H1 (cell line): ENCODE data around the gene APOBEC3C.

Experiments
- CHD2 ChIP-seq: IDR thresholded peaks from 2 replicates; pipeline ENCODE4 v1.6.1; 2012; ENCODE audit warnings: low read length, improper control_type of control experiment
- CREB1 ChIP-seq: IDR thresholded peaks from 2 replicates; pipeline ENCODE4 v1.6.1; 2012; ENCODE audit warnings: inconsistent platforms
- GABPA ChIP-seq: IDR thresholded peaks from 2 replicates; pipeline ENCODE4 v1.6.1; 2011; ENCODE audit warnings: mild to moderate bottlenecking, low read length, moderate library complexity, borderline replicate concordance; ENCODE audit not compliant: insufficient read depth
- HDAC6 ChIP-seq: IDR thresholded peaks from one replicate; pipeline ENCODE4 v1.7.1; 2012; ENCODE audit warnings: low read depth, mild to moderate bottlenecking, inconsistent platforms, low read length, moderate library complexity
- JUN ChIP-seq: IDR thresholded peaks from 2 replicates; pipeline ENCODE4 v1.6.1; 2011; ENCODE audit warnings: low read depth, mild to moderate bottlenecking, improper control_type of control experiment, low read length
- JUND ChIP-seq: IDR thresholded peaks from 2 replicates; pipeline ENCODE4 v1.6.1; 2011; ENCODE audit warnings: mild to moderate bottlenecking, improper control_type of control experiment, low read length
- POLR2A ChIP-seq, 2 experiments: IDR thresholded peaks; 1 replicate in 1 of 2; 2 replicates in 1 of 2; pipeline ENCODE4 v1.6.1; 2011; ENCODE audit warnings: low read depth in 2 of 2, low read length in 2 of 2, mild to moderate bottlenecking in 2 of 2; ENCODE audit errors: control extremely low read depth in 1 of 2
- POLR2AphosphoS5 ChIP-seq: IDR thresholded peaks from 2 replicates; pipeline ENCODE4 v1.6.1; 2011; ENCODE audit warnings: low read depth, low read length
- SP1 ChIP-seq: IDR thresholded peaks from 2 replicates; pipeline ENCODE4 v1.6.1; 2011; ENCODE audit warnings: low read depth, low read length
- TAF1 ChIP-seq: IDR thresholded peaks from 2 replicates; pipeline ENCODE4 v1.6.1; 2011; ENCODE audit warnings: mild to moderate bottlenecking, low read depth, low read length
- TF ChIP-seq, protein P1 (sequence below), 3 experiments: IDR thresholded peaks; 1 replicate in 2 of 3; 2 replicates in 1 of 3; pipeline versions ENCODE4 v1.5.1 to v1.6.1; 2011; ENCODE audit warnings: low read length in 3 of 3, mild to moderate bottlenecking in 3 of 3, inconsistent platforms in 2 of 3, low read depth in 1 of 3, moderate library complexity in 1 of 3; ENCODE audit not compliant: insufficient read depth in 1 of 3; ENCODE audit errors: control extremely low read depth in 1 of 3

- TF ChIP-seq, protein P1, sequence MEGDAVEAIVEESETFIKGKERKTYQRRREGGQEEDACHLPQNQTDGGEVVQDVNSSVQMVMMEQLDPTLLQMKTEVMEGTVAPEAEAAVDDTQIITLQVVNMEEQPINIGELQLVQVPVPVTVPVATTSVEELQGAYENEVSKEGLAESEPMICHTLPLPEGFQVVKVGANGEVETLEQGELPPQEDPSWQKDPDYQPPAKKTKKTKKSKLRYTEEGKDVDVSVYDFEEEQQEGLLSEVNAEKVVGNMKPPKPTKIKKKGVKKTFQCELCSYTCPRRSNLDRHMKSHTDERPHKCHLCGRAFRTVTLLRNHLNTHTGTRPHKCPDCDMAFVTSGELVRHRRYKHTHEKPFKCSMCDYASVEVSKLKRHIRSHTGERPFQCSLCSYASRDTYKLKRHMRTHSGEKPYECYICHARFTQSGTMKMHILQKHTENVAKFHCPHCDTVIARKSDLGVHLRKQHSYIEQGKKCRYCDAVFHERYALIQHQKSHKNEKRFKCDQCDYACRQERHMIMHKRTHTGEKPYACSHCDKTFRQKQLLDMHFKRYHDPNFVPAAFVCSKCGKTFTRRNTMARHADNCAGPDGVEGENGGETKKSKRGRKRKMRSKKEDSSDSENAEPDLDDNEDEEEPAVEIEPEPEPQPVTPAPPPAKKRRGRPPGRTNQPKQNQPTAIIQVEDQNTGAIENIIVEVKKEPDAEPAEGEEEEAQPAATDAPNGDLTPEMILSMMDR (IDR thresholded peaks at IDR 0.05; ENCODE audit: control extremely low read depth in 1 of 3, insufficient read depth in 1 of 3, low read depth in 1 of 3, low read length in 3 of 3): no peak
- TF ChIP-seq CREB1 (no peak), TAF1 (no peak), POLR2A (IDR thresholded peaks at IDR 0.05; ENCODE audit: control extremely low read depth in 1 of 2, low read depth in 2 of 2, low read length in 2 of 2) (no peak), CHD2 (no peak), HDAC6 (no peak), SP1 (no peak), JUN (no peak), JUND (no peak), POLR2AphosphoS5 (no peak), GABPA (no peak)
Measured at GRCh38 chr22:39027717-39028116, 13.7 kb downstream of the APOBEC3C start.
